Colonic mucosa (tissue), 4 donors: Measurements from ENCODE around the gene GAS2L1. TPM values are rescaled to one million over a fixed set of nuclear protein-coding genes. Genes with fewer than 3 reads are reported as not detected.

Experiments used
- DNase-seq: peaks from one replicate; pipeline ENCODE4 v3.0.0-alpha.2; 2020
- H3K27ac ChIP-seq: fragments of 200-600 bp; one replicate; pipeline ENCODE4 v1.8.0; 2021
- H3K27me3 ChIP-seq: fragments of 200-600 bp; one replicate; pipeline ENCODE4 v1.8.0; 2021
- H3K36me3 ChIP-seq: fragments of 200-600 bp; one replicate; pipeline ENCODE4 v1.8.0; 2021
- H3K4me1 ChIP-seq: fragments of 200-600 bp; one replicate; pipeline ENCODE4 v1.8.0; 2021; ENCODE audit warnings: mild to moderate bottlenecking
- H3K4me3 ChIP-seq: fragments of 200-600 bp; one replicate; pipeline ENCODE4 v1.8.0; 2021
- H3K9ac ChIP-seq, 2 donors: one replicate each; pipeline ENCODE4 v1.7.0; 2013; ENCODE audit warnings: control low read depth in 2 of 2, low read depth in 2 of 2, low read length in 2 of 2
- H3K9me3 ChIP-seq: fragments of 200-600 bp; one replicate; pipeline ENCODE4 v1.8.0; 2021
- intact Hi-C: fragments of 100-400 bp; cut with DNase I; formaldehyde crosslinking; loops from one replicate; pipeline ENCODE4 v1.14.1; 2022
- total RNA-seq, 2 donors: library from RNA; stranded (reverse); fragmentation: NEBNext Ultra II Directional in 1 of 2; extraction: Animal tissue kit (Norgen Biotek cat#: 25700) in 1 of 2; gene quantifications; one replicate each; pipeline ENCODE4 v1.2.1, GENCODE V29; 2021
- TF ChIP-seq, protein P1 (sequence below): fragments of 200-600 bp; IDR thresholded peaks from one replicate; pipeline ENCODE4 v1.8.0; 2022; ENCODE audit warnings: antibody characterized with exemption, mild to moderate bottlenecking
- donor health status: healthy.
- donor health status: DM: no; HTN: no; CAD: no.
- donor health status: DM: no; HTN: no; CAD: no.

Gene GAS2L1
- total RNA-seq, 2 donors from 2014 or later: 16.6 to 41.1 TPM

DNA sequence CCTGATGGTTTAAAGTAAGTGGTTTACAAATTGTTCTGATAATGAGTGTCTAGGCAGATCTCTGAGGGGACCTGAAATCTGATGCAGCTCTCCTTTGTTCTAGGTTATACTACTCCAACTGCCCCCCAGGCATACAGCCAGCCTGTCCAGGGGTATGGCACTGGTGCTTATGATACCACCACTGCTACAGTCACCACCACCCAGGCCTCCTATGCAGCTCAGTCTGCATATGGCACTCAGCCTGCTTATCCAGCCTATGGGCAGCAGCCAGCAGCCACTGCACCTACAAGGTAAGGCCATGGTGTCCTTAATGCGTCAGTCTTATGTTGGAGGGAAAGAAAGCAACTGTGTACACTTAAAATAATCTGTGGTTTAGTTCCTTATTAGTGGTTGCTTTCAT lies 28.5 kb upstream of the GAS2L1 start:
- intact Hi-C loops: no loop called here
- H3K4me3 ChIP-seq: no peak overlapping the region
- no peak for DNase-seq
- peaks cover 9% of the 10 kb centered on the region for H3K4me1 ChIP-seq
- H3K9me3 ChIP-seq: no peaks in the 10 kb centered on the region
- no peak overlapping the region for H3K9ac ChIP-seq
- peaks cover 3% of the 10 kb centered on the region for H3K36me3 ChIP-seq
- TF ChIP-seq, protein P1, sequence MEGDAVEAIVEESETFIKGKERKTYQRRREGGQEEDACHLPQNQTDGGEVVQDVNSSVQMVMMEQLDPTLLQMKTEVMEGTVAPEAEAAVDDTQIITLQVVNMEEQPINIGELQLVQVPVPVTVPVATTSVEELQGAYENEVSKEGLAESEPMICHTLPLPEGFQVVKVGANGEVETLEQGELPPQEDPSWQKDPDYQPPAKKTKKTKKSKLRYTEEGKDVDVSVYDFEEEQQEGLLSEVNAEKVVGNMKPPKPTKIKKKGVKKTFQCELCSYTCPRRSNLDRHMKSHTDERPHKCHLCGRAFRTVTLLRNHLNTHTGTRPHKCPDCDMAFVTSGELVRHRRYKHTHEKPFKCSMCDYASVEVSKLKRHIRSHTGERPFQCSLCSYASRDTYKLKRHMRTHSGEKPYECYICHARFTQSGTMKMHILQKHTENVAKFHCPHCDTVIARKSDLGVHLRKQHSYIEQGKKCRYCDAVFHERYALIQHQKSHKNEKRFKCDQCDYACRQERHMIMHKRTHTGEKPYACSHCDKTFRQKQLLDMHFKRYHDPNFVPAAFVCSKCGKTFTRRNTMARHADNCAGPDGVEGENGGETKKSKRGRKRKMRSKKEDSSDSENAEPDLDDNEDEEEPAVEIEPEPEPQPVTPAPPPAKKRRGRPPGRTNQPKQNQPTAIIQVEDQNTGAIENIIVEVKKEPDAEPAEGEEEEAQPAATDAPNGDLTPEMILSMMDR: no peak
- H3K27me3 ChIP-seq: no peaks in the 10 kb centered on the region
- H3K27ac ChIP-seq: no peak overlapping the region

DNA sequence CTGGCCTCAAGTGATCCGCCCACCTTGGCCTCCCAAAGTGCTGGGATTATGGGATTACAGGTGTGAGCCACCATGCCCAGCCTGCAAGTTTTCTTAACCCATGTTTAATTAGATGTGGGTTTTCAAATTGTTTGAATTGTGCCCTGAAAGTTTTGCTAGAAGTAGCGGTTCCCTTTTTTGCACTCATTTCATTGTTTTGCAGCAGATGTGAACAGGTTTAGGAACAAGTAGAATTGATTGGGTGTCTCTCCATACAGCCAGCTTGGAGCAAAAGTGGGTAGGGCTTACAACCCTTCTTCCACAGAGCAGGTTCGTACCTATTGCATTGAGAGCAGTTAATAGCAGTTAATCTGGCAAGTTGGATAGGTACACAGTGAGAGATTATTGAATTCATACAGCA lies 22.3 kb upstream of the GAS2L1 start:
- DNase-seq: no peak
- TF ChIP-seq, protein P1: no peak
- H3K36me3 ChIP-seq: peaks cover 38% of the 10 kb centered on the region

DNA sequence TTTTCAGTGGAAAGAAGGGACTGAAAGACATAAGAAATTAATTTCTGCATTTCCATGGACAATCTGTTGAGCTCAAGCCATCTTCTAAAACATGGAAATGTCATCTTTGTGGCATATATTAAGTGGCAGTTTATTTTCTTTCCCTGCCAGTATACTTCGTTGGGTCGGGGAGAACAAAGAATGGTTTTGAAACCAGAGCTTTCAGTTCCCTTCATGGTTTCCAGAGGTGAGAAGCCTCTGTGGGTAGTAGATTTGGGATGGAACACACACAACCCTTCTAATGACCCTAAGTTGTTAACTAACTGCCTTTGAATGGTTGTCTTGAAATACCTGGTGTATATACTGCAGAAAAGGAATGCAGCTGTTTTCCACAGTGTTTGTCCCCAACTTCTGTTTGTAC lies 17.6 kb upstream of the GAS2L1 start:
- Histone ChIP-seq H3K9me3 (no peaks in the 10 kb centered on the region), H3K9ac (no peak overlapping the region)
- intact Hi-C loops: no loop called here

More for the DNA sequence above, 22.3 kb upstream of the GAS2L1 start:
- intact Hi-C loops: no loop called here
- no peak overlapping the region for H3K27ac ChIP-seq
- H3K4me3 ChIP-seq: no peak overlapping the region
- no peaks in the 10 kb centered on the region for H3K9me3 ChIP-seq
- H3K9ac ChIP-seq: no peak overlapping the region
- H3K27me3 ChIP-seq: no peaks in the 10 kb centered on the region
- no peaks in the 10 kb centered on the region for H3K4me1 ChIP-seq

DNA sequence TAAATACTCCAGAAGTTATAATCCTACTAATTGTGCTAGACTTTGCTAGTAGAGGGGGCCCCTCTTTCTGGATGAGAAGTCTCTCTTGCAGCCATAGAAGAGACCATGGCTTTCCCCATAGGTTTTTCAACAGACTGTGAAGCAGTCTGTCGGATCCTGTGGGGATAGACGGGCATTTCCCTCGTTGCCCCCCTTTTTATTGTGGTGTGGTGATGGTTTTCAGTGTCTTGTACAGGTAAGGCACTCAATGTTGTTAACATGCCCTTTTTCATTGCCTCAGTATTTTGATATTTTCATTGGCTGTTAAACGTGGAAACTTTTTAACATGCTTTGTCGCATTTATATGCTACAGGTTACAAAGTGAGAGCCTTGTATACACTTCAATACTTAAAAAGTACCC lies 16.4 kb upstream of the GAS2L1 start:
- intact Hi-C loops: no loop called here
- H3K36me3 ChIP-seq: peaks cover 40% of the 10 kb centered on the region
- no peak overlapping the region for H3K9ac ChIP-seq
- no peak for DNase-seq
- H3K4me1 ChIP-seq: no peaks in the 10 kb centered on the region
- H3K4me3 ChIP-seq: no peak overlapping the region
- no peaks in the 10 kb centered on the region for H3K27me3 ChIP-seq
- H3K9me3 ChIP-seq: no peaks in the 10 kb centered on the region
- TF ChIP-seq, protein P1: no peak
- no peak overlapping the region for H3K27ac ChIP-seq

More for the DNA sequence above, 17.6 kb upstream of the GAS2L1 start:
- DNase-seq: no peak
- H3K27me3 ChIP-seq: no peaks in the 10 kb centered on the region
- H3K4me3 ChIP-seq: no peak overlapping the region
- H3K4me1 ChIP-seq: no peaks in the 10 kb centered on the region
- TF ChIP-seq, protein P1: no peak
- H3K27ac ChIP-seq: no peak overlapping the region
- peaks cover 40% of the 10 kb centered on the region for H3K36me3 ChIP-seq

DNA sequence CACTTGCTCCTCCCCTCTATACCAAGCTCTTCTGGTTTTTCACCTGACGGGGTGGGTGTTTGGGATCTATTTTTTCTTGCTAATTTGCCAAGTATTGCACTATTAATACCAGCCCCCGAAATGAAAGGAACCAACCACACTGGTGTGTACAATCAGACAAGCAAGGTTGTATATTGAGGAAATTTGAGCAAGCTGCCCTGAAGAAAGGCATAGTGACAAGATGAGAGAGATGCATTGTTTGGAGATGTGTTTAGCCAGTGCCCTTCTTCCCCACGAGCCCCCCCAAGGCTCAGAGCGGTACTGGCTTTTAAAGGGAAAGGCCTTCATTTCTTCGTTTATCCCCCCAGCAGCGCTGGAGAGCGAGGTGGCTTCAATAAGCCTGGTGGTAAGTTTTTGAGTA lies 15.2 kb upstream of the GAS2L1 start:
- Histone ChIP-seq H3K4me3 (no peak overlapping the region), H3K27me3 (no peaks in the 10 kb centered on the region), H3K9me3 (no peaks in the 10 kb centered on the region), H3K4me1 (no peaks in the 10 kb centered on the region), H3K27ac (no peak overlapping the region), H3K36me3 (peaks cover 51% of the 10 kb centered on the region), H3K9ac (no peak overlapping the region)
- DNase-seq: no peak
- intact Hi-C loops: no loop called here
- TF ChIP-seq, protein P1: no peak

DNA sequence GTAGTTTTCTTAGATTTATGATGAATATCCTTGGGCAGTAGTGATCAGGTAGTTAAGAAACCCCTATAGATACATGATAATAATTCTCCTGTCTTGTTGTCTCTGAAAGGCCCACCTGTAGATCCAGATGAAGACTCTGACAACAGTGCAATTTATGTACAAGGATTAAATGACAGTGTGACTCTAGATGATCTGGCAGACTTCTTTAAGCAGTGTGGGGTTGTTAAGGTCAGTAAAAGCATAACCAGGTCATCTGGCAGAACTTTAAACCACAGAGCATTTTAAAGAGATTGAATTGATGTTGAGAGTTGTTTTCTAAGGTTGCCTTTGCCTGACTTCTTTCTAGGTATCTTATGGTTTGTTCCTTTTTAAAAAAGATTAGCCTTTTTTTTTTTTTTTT lies 14.1 kb upstream of the GAS2L1 start:
- Histone ChIP-seq H3K9ac (no peak overlapping the region), H3K4me3 (no peak overlapping the region), H3K27ac (no peak overlapping the region), H3K27me3 (no peaks in the 10 kb centered on the region), H3K36me3 (peaks cover 57% of the 10 kb centered on the region), H3K9me3 (no peaks in the 10 kb centered on the region), H3K4me1 (no peaks in the 10 kb centered on the region)
- DNase-seq: no peak
- intact Hi-C loops: no loop called here
- TF ChIP-seq, protein P1: no peak
